ENCODE results near the gene EYS.

The EYS gene

DNA sequence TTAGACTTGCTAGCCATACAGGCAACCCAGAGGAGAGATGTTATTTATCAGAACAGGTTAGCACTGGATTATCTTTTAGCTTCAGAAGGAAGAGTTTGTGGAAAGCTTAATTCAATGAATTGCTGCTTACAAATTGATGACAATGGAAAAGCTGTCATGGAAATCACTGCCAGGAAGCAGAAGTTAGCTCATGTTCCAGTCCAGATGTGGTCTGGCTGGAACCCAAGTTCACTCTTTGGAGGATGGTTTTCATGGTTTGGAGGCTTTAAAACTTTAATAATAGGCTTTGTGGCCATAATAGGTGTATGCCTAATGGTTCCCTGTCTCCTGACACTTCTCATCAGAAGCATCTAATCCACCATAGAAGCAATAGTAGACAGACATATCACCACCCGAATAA is 1372.4 kb downstream of the EYS start:
- TF ChIP-seq, protein P1, sequence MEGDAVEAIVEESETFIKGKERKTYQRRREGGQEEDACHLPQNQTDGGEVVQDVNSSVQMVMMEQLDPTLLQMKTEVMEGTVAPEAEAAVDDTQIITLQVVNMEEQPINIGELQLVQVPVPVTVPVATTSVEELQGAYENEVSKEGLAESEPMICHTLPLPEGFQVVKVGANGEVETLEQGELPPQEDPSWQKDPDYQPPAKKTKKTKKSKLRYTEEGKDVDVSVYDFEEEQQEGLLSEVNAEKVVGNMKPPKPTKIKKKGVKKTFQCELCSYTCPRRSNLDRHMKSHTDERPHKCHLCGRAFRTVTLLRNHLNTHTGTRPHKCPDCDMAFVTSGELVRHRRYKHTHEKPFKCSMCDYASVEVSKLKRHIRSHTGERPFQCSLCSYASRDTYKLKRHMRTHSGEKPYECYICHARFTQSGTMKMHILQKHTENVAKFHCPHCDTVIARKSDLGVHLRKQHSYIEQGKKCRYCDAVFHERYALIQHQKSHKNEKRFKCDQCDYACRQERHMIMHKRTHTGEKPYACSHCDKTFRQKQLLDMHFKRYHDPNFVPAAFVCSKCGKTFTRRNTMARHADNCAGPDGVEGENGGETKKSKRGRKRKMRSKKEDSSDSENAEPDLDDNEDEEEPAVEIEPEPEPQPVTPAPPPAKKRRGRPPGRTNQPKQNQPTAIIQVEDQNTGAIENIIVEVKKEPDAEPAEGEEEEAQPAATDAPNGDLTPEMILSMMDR (IDR thresholded peaks at IDR 0.05) = no peak
- peaks cover 7% of the 10 kb centered on the region for H3K9me3 Mint-ChIP-seq
- H3K27me3 Mint-ChIP-seq (ENCODE audit: low read depth, poor library complexity) = no peaks in the 10 kb centered on the region
- no peak for DNase-seq
- no peak overlapping the region for H3K27ac Mint-ChIP-seq
- no peak overlapping the region for H3K4me3 Mint-ChIP-seq
- H3K4me1 Mint-ChIP-seq = peaks cover 4% of the 10 kb centered on the region
- no peaks in the 10 kb centered on the region for H3K36me3 Mint-ChIP-seq (ENCODE audit: low read depth)

DNA sequence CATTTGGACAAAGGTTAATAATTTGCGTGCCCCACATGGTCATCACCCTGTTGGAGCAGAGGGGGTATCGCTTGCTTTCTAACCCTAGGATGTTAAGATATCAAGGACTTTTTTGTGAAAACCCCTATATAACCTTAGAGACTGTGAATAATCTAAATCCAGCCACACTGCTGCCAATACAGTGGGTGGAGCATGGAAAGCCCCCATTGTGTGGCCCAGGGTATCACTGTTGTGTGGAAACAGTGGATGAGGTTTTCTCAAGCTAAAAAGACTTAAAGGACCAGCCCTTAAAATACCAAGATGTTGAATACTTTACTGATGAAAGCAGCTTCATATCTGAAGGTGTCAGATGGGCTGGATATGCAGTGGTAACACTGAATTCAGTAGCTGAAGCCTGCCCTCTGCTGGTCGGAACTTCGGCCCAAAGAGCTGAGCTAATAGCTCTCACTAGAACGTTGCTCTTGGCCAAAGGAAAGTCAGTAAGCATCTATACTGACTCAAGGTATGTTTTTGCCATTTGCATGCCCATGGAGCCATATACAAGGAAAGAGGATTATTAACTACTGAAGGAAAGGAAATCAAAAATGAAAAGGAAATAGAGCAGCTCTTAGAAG is 1376.2 kb downstream of the EYS start:
- Mint-ChIP-seq H3K27me3 (ENCODE audit: low read depth, poor library complexity) (no peaks in the 10 kb centered on the region), H3K9me3 (peaks cover 17% of the 10 kb centered on the region), H3K4me3 (no peak overlapping the region), H3K27ac (no peak overlapping the region), H3K4me1 (peaks cover 4% of the 10 kb centered on the region), H3K36me3 (ENCODE audit: low read depth) (no peaks in the 10 kb centered on the region)
- DNase-seq = peak; percentile 83
- TF ChIP-seq, protein P1 (IDR thresholded peaks at IDR 0.05) = peak; percentile 66

DNA sequence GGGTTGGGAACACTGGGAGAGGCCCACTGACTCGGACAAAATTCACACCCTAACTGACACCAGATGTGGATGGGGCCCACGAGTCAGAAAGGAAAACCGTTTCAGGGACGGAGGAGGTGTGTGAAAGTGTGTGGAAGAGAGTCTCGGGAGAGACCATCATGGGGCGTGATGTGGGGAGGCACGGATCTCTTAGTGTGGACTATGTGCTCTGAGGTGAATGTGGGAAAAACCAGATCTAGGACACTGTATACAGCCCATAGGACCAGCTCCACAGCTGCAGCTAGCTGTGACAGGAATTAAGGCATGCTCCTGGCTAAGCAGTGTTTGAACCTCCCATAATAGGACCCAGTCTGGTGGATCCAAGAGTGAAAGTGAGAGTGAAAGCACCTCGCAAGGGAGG is 1380.1 kb downstream of the EYS start:
- TF ChIP-seq, protein P1 (IDR thresholded peaks at IDR 0.05) = no peak
- peaks cover 23% of the 10 kb centered on the region for H3K9me3 Mint-ChIP-seq
- H3K4me3 Mint-ChIP-seq = no peak overlapping the region
- no peaks in the 10 kb centered on the region for H3K27me3 Mint-ChIP-seq (ENCODE audit: low read depth, poor library complexity)
- peaks cover 4% of the 10 kb centered on the region for H3K4me1 Mint-ChIP-seq
- DNase-seq = no peak
- H3K27ac Mint-ChIP-seq = no peak overlapping the region
- no peaks in the 10 kb centered on the region for H3K36me3 Mint-ChIP-seq (ENCODE audit: low read depth)

DNA sequence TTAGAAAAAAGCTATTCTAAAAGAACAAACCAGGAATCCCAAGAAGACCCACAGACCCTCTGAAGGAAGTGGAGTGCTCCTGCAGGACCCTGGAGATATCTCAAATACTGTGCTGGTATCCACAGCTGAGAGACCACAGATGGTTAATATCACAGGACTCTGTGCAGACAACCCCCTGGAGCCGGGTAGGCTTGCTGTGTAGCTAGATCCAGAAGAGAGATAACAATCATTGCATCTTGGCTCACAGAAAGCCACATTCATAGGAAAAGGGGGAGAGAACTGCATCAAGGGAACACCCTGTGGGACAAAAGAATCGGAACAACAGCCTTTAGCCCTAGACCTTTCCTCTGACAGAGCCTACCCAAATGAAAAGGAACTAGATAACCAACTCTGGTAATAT is 1381.9 kb downstream of the EYS start:
- TF ChIP-seq, protein P1 (IDR thresholded peaks at IDR 0.05) = no peak
- no peaks in the 10 kb centered on the region for H3K27me3 Mint-ChIP-seq (ENCODE audit: low read depth, poor library complexity)
- H3K4me3 Mint-ChIP-seq = no peak overlapping the region
- no peak for DNase-seq
- peaks cover 23% of the 10 kb centered on the region for H3K9me3 Mint-ChIP-seq
- H3K27ac Mint-ChIP-seq = no peak overlapping the region
- no peaks in the 10 kb centered on the region for H3K36me3 Mint-ChIP-seq (ENCODE audit: low read depth)
- peaks cover 3% of the 10 kb centered on the region for H3K4me1 Mint-ChIP-seq

DNA sequence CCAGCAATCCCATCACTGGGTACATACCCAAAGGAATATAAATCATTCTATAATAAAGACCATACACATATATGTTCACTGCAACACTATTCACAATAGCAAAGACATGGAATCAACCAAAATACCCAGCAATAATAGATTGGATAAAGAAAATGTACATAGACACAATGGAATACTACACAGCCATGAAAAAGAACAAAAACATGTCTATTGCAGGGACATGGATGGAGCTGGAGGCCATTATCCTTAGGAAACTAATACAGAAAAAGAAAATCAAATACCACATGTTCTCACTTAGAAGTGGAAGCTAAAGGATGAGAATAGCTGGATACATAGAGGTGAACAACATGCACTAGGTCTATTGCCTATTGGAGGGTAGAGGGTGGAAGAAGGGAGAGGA is 1396.8 kb downstream of the EYS start:
- Mint-ChIP-seq H3K27me3 (ENCODE audit: low read depth, poor library complexity) (no peaks in the 10 kb centered on the region), H3K9me3 (peaks cover 15% of the 10 kb centered on the region)

More for the DNA sequence above, 1396.8 kb downstream of the EYS start:
- Mint-ChIP-seq H3K36me3 (ENCODE audit: low read depth) (no peaks in the 10 kb centered on the region), H3K4me3 (no peak overlapping the region), H3K27ac (no peak overlapping the region), H3K4me1 (no peaks in the 10 kb centered on the region)
- no peak for DNase-seq
- TF ChIP-seq, protein P1 (IDR thresholded peaks at IDR 0.05) = no peak
